Osteoblast (primary cell): ENCODE measurements around the gene FBN2. TPM values are rescaled to one million over a fixed set of nuclear protein-coding genes. Genes with fewer than 3 reads are reported as not detected.

Experiments
- DNase-seq: peaks from one replicate; pipeline ENCODE4 v3.0.0; 2011; ENCODE audit warnings: low spot score, mixed read lengths; ENCODE audit not compliant: insufficient read length; ENCODE audit errors: missing footprints
- H2AFZ ChIP-seq: 2 replicates; pipeline ENCODE4 v1.6.0; 2011; ENCODE audit warnings: mild to moderate bottlenecking, low read length
- H3K27ac ChIP-seq: 2 replicates; pipeline ENCODE4 v1.5.1; 2011; ENCODE audit warnings: mild to moderate bottlenecking, low read depth, low read length, moderate library complexity
- H3K27me3 ChIP-seq: 2 replicates; pipeline ENCODE4 v1.6.0; 2012; ENCODE audit warnings: mild to moderate bottlenecking, control low read depth, inconsistent platforms, low read length, moderate library complexity; ENCODE audit not compliant: insufficient read depth
- H3K36me3 ChIP-seq: 2 replicates; pipeline ENCODE4 v1.5.1; 2011; ENCODE audit warnings: mild to moderate bottlenecking, low read length, control low read depth, moderate library complexity; ENCODE audit not compliant: insufficient read depth
- H3K4me1 ChIP-seq: 2 replicates; pipeline ENCODE4 v1.5.1; 2011; ENCODE audit warnings: mild to moderate bottlenecking, low read length, control low read depth, moderate library complexity; ENCODE audit not compliant: insufficient read depth
- H3K4me2 ChIP-seq: 2 replicates; pipeline ENCODE4 v1.6.0; 2011; ENCODE audit warnings: mild to moderate bottlenecking, low read length; ENCODE audit not compliant: insufficient read depth
- H3K4me3 ChIP-seq: fragments of 200-600 bp; sonication (generic); 3 replicates; pipeline ENCODE4 v1.5.1; 2012; ENCODE audit warnings: mild to moderate bottlenecking, low read length, inconsistent platforms; ENCODE audit not compliant: insufficient read depth
- H3K79me2 ChIP-seq: 2 replicates; pipeline ENCODE4 v1.6.0; 2012; ENCODE audit warnings: mild to moderate bottlenecking, low read length, control low read depth, inconsistent platforms; ENCODE audit not compliant: insufficient read depth
- H3K9me3 ChIP-seq: 2 replicates; pipeline ENCODE4 v1.5.1; 2011; ENCODE audit warnings: low read depth, low read length, control low read depth
- H4K20me1 ChIP-seq: 2 replicates; pipeline ENCODE4 v1.6.0; 2012; ENCODE audit warnings: mild to moderate bottlenecking, low read length, control low read depth; ENCODE audit not compliant: insufficient read depth
- CTCF ChIP-seq: IDR thresholded peaks from 2 replicates; pipeline ENCODE4 v1.5.1; 2011; ENCODE audit warnings: mild to moderate bottlenecking, low read depth, low read length, moderate library complexity; ENCODE audit errors: extremely low read depth
- total RNA-seq: library from RNA; depleted of rRNA; stranded (reverse); fragments of >200 nt; gene quantifications from 2 replicates; pipeline ENCODE4 v1.2.3, GENCODE V29; 2012

Gene FBN2
- total RNA-seq, 1 donor: 16.6 TPM

GRCh38 chr5:128538250-128539037 is 399 bp upstream of the FBN2 start:
- no peak overlapping the region for H3K27ac ChIP-seq
- H2AFZ ChIP-seq: peak overlapping the region; percentile 76
- no peaks in the 10 kb centered on the region for H4K20me1 ChIP-seq
- peak overlapping the region; percentile 81 for H3K4me2 ChIP-seq
- H3K9me3 ChIP-seq: no peaks in the 10 kb centered on the region
- peaks cover 4% of the 10 kb centered on the region for H3K4me1 ChIP-seq
- no peak for TF ChIP-seq CTCF
- no peaks in the 10 kb centered on the region for H3K79me2 ChIP-seq
- H3K4me3 ChIP-seq: peak overlapping the region; percentile 75
- peaks cover 7% of the 10 kb centered on the region for H3K27me3 ChIP-seq
- no peaks in the 10 kb centered on the region for H3K36me3 ChIP-seq
- peak; percentile 89 for DNase-seq

- H3K4me3 ChIP-seq: peak overlapping the region; percentile 75
- peak overlapping the region; percentile 70 for H2AFZ ChIP-seq
- H3K4me1 ChIP-seq: peaks cover 4% of the 10 kb centered on the region
- no peak overlapping the region for H3K27ac ChIP-seq
- H3K27me3 ChIP-seq: peaks cover 7% of the 10 kb centered on the region
- H3K9me3 ChIP-seq: no peaks in the 10 kb centered on the region
- H3K4me2 ChIP-seq: peak overlapping the region; percentile 81
- H4K20me1 ChIP-seq: no peaks in the 10 kb centered on the region
- no peak for TF ChIP-seq CTCF
- no peaks in the 10 kb centered on the region for H3K79me2 ChIP-seq
- peak; percentile 89 for DNase-seq
- H3K36me3 ChIP-seq: no peaks in the 10 kb centered on the region
These were observed 635 bp downstream of the FBN2 start for GRCh38 chr5:128537221-128537999.

GRCh38 chr5:128536254-128537220 is 1.5 kb downstream of the FBN2 start:
- peak overlapping the region; percentile 81 for H3K4me2 ChIP-seq
- no peak for TF ChIP-seq CTCF
- peaks cover 7% of the 10 kb centered on the region for H3K27me3 ChIP-seq

More at GRCh38 chr5:128536254-128537220, 1.5 kb downstream of the FBN2 start:
- H3K4me3 ChIP-seq: peak overlapping the region; percentile 75
- peak overlapping the region; percentile 70 for H2AFZ ChIP-seq
- H4K20me1 ChIP-seq: no peaks in the 10 kb centered on the region
- DNase-seq: peak; percentile 29
- H3K9me3 ChIP-seq: no peaks in the 10 kb centered on the region
- no peaks in the 10 kb centered on the region for H3K36me3 ChIP-seq
- no peak overlapping the region for H3K27ac ChIP-seq
- H3K4me1 ChIP-seq: peaks cover 4% of the 10 kb centered on the region
- no peaks in the 10 kb centered on the region for H3K79me2 ChIP-seq
